IPS-20b (cell line): ENCODE data around the gene ESX1.
"Not testable (repeated sequence)": the region's sequence is repeated elsewhere in the genome, so short reads cannot be mapped to it uniquely, and the experiment has no call there.

Experiments used
- H3K27ac ChIP-seq: one replicate; pipeline ENCODE4 v1.5.1; 2013; ENCODE audit warnings: low read length
- H3K27me3 ChIP-seq: 2 replicates; pipeline ENCODE4 v1.6.1; 2013; ENCODE audit warnings: mild to moderate bottlenecking, low read length, inconsistent platforms; ENCODE audit not compliant: insufficient read depth
- H3K36me3 ChIP-seq: 2 replicates; pipeline ENCODE4 v1.6.1; 2013; ENCODE audit warnings: low read depth, mild to moderate bottlenecking, inconsistent platforms, low read length, moderate library complexity; ENCODE audit not compliant: insufficient read depth
- H3K4me1 ChIP-seq: 2 replicates; pipeline ENCODE4 v1.6.1; 2013; ENCODE audit warnings: mild to moderate bottlenecking, control low read depth, inconsistent platforms, low read length, moderate library complexity; ENCODE audit not compliant: insufficient read depth
- H3K4me3 ChIP-seq: 2 replicates; pipeline ENCODE4 v1.5.1; 2013; ENCODE audit warnings: mild to moderate bottlenecking, low read length, inconsistent platforms
- H3K9ac ChIP-seq: 2 replicates; pipeline ENCODE4 v1.6.1; 2013; ENCODE audit warnings: low read depth, mild to moderate bottlenecking, inconsistent platforms, low read length, moderate library complexity
- H3K9me3 ChIP-seq: 2 replicates; pipeline ENCODE4 v1.6.1; 2013; ENCODE audit warnings: mild to moderate bottlenecking, low read depth, low read length, inconsistent platforms; ENCODE audit not compliant: insufficient read depth

Gene ESX1

DNA sequence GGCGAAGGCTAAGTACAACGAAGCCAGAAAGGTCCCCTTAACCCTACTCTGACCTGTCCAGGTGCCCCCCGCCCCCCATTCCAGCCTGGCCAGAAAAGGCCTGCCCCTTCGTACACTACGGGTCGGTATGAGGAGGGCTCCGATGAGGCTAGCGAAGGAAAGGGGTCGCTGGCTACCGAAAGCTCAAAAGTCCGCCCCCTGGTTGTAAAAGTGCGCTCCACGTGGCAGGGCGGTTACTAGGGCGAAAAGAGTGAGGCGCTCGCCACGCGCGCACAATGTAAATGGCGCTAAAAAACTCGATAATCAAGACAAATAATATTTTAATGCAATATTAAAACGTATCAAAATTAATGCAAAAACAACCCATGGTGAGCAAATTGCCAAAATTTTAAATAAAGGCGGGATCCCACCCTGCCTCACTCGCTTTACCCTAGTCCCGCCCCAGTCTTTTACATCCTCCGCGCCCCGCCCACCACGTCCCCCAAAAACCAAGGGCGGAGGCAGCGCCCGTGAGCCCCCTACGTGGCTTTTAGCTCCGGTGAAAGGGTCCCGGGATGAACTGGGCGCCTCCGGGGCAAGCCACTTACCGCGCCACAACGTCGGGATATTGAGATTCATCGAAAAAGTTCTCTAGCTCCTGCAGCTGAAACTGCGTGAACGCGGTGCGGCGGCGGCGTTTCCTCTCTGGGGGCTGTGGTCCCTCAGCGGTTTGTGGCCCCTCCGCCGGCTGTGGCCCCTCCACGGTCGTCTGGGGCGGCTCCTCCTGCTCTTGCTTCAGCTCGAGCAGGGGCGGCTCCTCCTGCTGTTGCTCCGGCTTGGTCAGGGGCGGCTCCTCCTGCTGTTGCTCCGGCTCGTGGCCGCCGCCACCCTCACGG lies 929 bp downstream of the ESX1 start:
- Histone ChIP-seq H3K9ac (no peak overlapping the region), H3K36me3 (no peaks in the 10 kb centered on the region), H3K27me3 (peaks cover 97% of the 10 kb centered on the region), H3K27ac (no peak overlapping the region), H3K9me3 (no peaks in the 10 kb centered on the region), H3K4me3 (peak overlapping the region; percentile 46; the same call in 1 of the 2 replicates), H3K4me1 (no peaks in the 10 kb centered on the region)

DNA sequence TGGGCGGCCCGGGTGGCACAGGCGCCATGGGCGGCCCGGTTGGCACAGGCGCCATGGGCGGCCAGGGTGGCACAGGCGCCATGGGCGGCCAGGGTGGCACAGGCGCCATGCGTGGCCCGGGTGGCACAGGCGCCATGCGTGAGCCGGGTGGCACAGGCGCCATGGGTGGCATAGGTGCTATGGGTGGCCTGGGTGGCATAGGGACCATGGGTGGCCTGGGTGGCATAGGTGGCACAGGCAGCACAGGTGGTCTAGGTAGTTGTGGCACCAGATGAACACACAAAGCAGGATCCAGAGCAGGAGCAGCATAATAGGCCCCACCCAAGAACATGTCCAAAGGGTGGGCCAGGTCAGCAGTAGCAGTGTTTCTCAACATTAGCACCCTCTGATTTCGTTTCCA lies 4.3 kb downstream of the ESX1 start:
- Histone ChIP-seq H3K4me1 (no peaks in the 10 kb centered on the region), H3K36me3 (no peaks in the 10 kb centered on the region), H3K4me3 (no peak overlapping the region), H3K9me3 (no peaks in the 10 kb centered on the region), H3K9ac (no peak overlapping the region), H3K27ac (no peak overlapping the region), H3K27me3 (peaks cover 94% of the 10 kb centered on the region)

- not testable (repeated sequence) for H3K4me1 ChIP-seq, H3K4me3 ChIP-seq, H3K27ac ChIP-seq, H3K27me3 ChIP-seq, H3K9me3 ChIP-seq, H3K36me3 ChIP-seq, H3K9ac ChIP-seq
Observed at GRCh38 chrX:104230060-104230459, 24.7 kb downstream of the ESX1 start.

- Histone ChIP-seq H3K27ac (no peak overlapping the region), H3K36me3 (no peaks in the 10 kb centered on the region), H3K9me3 (no peaks in the 10 kb centered on the region), H3K9ac (no peak overlapping the region), H3K4me1 (no peaks in the 10 kb centered on the region), H3K27me3 (no peaks in the 10 kb centered on the region), H3K4me3 (no peak overlapping the region)
Observed at GRCh38 chrX:104211187-104211586, 43.5 kb downstream of the ESX1 start.

GRCh38 chrX:104205548-104205947 lies 49.2 kb downstream of the ESX1 start:
- Histone ChIP-seq H3K9me3 (no peaks in the 10 kb centered on the region), H3K9ac (no peak overlapping the region), H3K36me3 (no peaks in the 10 kb centered on the region), H3K27me3 (no peaks in the 10 kb centered on the region), H3K4me3 (no peak overlapping the region), H3K4me1 (no peaks in the 10 kb centered on the region), H3K27ac (no peak overlapping the region)
